WTC11 (cell line): ENCODE results near the gene PHLDB1. TPM values are rescaled to one million over a fixed set of nuclear protein-coding genes. Genes with fewer than 3 reads are reported as not detected.

Experiments used
- ATAC-seq: fragments of 200-7000 bp; cut with Tn5 transposase; 2 replicates; pipeline ENCODE4 v1.10.0; 2021; ENCODE audit warnings: mild to moderate bottlenecking, moderate library complexity
- CTCF ChIA-PET: fragments of 300-600 bp; sonication (Branson Sonifier 250); formaldehyde crosslinking; loops from one replicate; lab custom pipeline; 2021; ENCODE audit warnings: antibody characterized with exemption; lab: Charles Lee
- POLR2A ChIA-PET: fragments of 350-600 bp; sonication (Branson Sonifier 250); formaldehyde crosslinking; loops from one replicate; lab custom pipeline; 2021; ENCODE audit warnings: antibody characterized with exemption; lab: Charles Lee
- DNase-seq: peaks from one replicate; pipeline ENCODE4 v3.0.0; 2021; ENCODE audit warnings: low spot score
- H3K27ac Mint-ChIP-seq: 2 replicates; pipeline ENCODE4 v1.8.0; 2021; ENCODE audit warnings: mixed read lengths
- H3K27me3 Mint-ChIP-seq: 2 replicates; pipeline ENCODE4 v1.8.0; 2021; ENCODE audit warnings: low read depth, mild to moderate bottlenecking, moderate library complexity, mixed read lengths
- H3K36me3 Mint-ChIP-seq: 2 replicates; pipeline ENCODE4 v1.8.0; 2021; ENCODE audit warnings: mixed read lengths
- H3K4me1 Mint-ChIP-seq: 2 replicates; pipeline ENCODE4 v1.8.0; 2022; ENCODE audit warnings: mixed read lengths
- H3K4me3 Mint-ChIP-seq: 2 replicates; pipeline ENCODE4 v1.8.0; 2021; ENCODE audit warnings: mild to moderate bottlenecking, moderate library complexity, mixed read lengths
- H3K9me3 Mint-ChIP-seq: 2 replicates; pipeline ENCODE4 v1.8.0; 2021; ENCODE audit warnings: mixed read lengths
- ATF3 ChIP-seq: sonication (generic); formaldehyde crosslinking; conservative IDR thresholded peaks from 2 replicates; pipeline ENCODE4 v1.8.1; 2022; ENCODE audit warnings: mild to moderate bottlenecking, missing genetic modification reagents
- ATF6 ChIP-seq: sonication (generic); formaldehyde crosslinking; IDR thresholded peaks from 2 replicates; pipeline ENCODE4 v1.8.1; 2023; ENCODE audit warnings: mild to moderate bottlenecking, missing genetic modification reagents
- CREB1 ChIP-seq: sonication (generic); formaldehyde crosslinking; IDR thresholded peaks from 2 replicates; pipeline ENCODE4 v1.8.0; 2023; ENCODE audit warnings: mild to moderate bottlenecking, missing genetic modification reagents
- ELF4 ChIP-seq: sonication (generic); formaldehyde crosslinking; IDR thresholded peaks from 2 replicates; pipeline ENCODE4 v1.8.1; 2022; ENCODE audit warnings: low read depth, mild to moderate bottlenecking, moderate library complexity, missing genetic modification reagents
- PRDM15 ChIP-seq: sonication (generic); formaldehyde crosslinking; IDR thresholded peaks from 2 replicates; pipeline ENCODE4 v1.8.0; 2022; ENCODE audit warnings: missing genetic modification reagents
- SMAD4 ChIP-seq: sonication (generic); formaldehyde crosslinking; IDR thresholded peaks from 2 replicates; pipeline ENCODE4 v1.8.0; 2022; ENCODE audit warnings: mild to moderate bottlenecking, missing genetic modification reagents
- USF2 ChIP-seq: sonication (generic); formaldehyde crosslinking; IDR thresholded peaks from 2 replicates; pipeline ENCODE4 v1.8.1; 2023; ENCODE audit warnings: mild to moderate bottlenecking, missing genetic modification reagents, moderate library complexity
- ZBTB43 ChIP-seq: sonication (generic); formaldehyde crosslinking; IDR thresholded peaks from 2 replicates; pipeline ENCODE4 v1.8.1; 2023; ENCODE audit warnings: mild to moderate bottlenecking, missing genetic modification reagents
- ZNF138 ChIP-seq: sonication (generic); formaldehyde crosslinking; conservative IDR thresholded peaks from 2 replicates; pipeline ENCODE4 v1.8.1; 2022; ENCODE audit warnings: mild to moderate bottlenecking, moderate library complexity, missing genetic modification reagents
- ZNF232 ChIP-seq: sonication (generic); formaldehyde crosslinking; IDR thresholded peaks from 2 replicates; pipeline ENCODE4 v1.8.0; 2022; ENCODE audit warnings: mild to moderate bottlenecking, missing genetic modification reagents
- total RNA-seq: library from RNA; stranded (reverse); gene quantifications from 3 replicates; pipeline ENCODE4 v1.2.3, GENCODE V29; 2021
- TF ChIP-seq, protein P1 (sequence below): sonication (generic); formaldehyde crosslinking; IDR thresholded peaks from 2 replicates; pipeline ENCODE4 v1.8.1; 2022; ENCODE audit warnings: low read depth, mild to moderate bottlenecking, moderate library complexity, missing genetic modification reagents, borderline replicate concordance
- TF ChIP-seq, protein P2 (sequence below): sonication (generic); formaldehyde crosslinking; IDR thresholded peaks from 2 replicates; pipeline ENCODE4 v1.8.1; 2022; ENCODE audit warnings: mild to moderate bottlenecking, missing genetic modification reagents, moderate library complexity, borderline replicate concordance
- TF ChIP-seq, protein P3 (sequence below): sonication (generic); formaldehyde crosslinking; IDR thresholded peaks from 2 replicates; pipeline ENCODE4 v1.8.0; 2023; ENCODE audit warnings: mild to moderate bottlenecking, missing genetic modification reagents

The PHLDB1 gene
- total RNA-seq, 1 experiment from 2014 or later, result 83.1 TPM

- no peak for TF ChIP-seq SMAD4 (CRISPR knock-in tag)
- no peak for TF ChIP-seq ZNF232
- TF ChIP-seq, protein P1, sequence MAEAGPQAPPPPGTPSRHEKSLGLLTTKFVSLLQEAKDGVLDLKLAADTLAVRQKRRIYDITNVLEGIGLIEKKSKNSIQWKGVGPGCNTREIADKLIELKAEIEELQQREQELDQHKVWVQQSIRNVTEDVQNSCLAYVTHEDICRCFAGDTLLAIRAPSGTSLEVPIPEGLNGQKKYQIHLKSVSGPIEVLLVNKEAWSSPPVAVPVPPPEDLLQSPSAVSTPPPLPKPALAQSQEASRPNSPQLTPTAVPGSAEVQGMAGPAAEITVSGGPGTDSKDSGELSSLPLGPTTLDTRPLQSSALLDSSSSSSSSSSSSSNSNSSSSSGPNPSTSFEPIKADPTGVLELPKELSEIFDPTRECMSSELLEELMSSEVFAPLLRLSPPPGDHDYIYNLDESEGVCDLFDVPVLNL (CRISPR knock-in tag), result no peak
- TF ChIP-seq ATF6 (CRISPR knock-in tag), result no peak
Observed at GRCh38 chr11:118705791-118706545, 98.6 kb downstream of the PHLDB1 start (continued).

GRCh38 chr11:118706546-118706825 lies 99.1 kb downstream of the PHLDB1 start:
- ChIA-PET POLR2A (no interaction called here), CTCF (interaction anchor here (2.5 kb wide), 1 partner anchor 16 kb away, joined by 20 read pairs; no protein-coding TSS in a partner anchor)

More at GRCh38 chr11:118706546-118706825, 99.1 kb downstream of the PHLDB1 start:
- TF ChIP-seq ZBTB43 (CRISPR knock-in tag) (no peak), ZNF138 (no peak), PRDM15 (CRISPR knock-in tag) (no peak), ATF3 (CRISPR knock-in tag) (no peak), USF2 (CRISPR knock-in tag) (no peak), CREB1 (CRISPR knock-in tag) (no peak), ELF4 (no peak)
- TF ChIP-seq, protein P2, sequence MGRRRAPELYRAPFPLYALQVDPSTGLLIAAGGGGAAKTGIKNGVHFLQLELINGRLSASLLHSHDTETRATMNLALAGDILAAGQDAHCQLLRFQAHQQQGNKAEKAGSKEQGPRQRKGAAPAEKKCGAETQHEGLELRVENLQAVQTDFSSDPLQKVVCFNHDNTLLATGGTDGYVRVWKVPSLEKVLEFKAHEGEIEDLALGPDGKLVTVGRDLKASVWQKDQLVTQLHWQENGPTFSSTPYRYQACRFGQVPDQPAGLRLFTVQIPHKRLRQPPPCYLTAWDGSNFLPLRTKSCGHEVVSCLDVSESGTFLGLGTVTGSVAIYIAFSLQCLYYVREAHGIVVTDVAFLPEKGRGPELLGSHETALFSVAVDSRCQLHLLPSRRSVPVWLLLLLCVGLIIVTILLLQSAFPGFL (CRISPR knock-in tag), result no peak
- TF ChIP-seq, protein P3, sequence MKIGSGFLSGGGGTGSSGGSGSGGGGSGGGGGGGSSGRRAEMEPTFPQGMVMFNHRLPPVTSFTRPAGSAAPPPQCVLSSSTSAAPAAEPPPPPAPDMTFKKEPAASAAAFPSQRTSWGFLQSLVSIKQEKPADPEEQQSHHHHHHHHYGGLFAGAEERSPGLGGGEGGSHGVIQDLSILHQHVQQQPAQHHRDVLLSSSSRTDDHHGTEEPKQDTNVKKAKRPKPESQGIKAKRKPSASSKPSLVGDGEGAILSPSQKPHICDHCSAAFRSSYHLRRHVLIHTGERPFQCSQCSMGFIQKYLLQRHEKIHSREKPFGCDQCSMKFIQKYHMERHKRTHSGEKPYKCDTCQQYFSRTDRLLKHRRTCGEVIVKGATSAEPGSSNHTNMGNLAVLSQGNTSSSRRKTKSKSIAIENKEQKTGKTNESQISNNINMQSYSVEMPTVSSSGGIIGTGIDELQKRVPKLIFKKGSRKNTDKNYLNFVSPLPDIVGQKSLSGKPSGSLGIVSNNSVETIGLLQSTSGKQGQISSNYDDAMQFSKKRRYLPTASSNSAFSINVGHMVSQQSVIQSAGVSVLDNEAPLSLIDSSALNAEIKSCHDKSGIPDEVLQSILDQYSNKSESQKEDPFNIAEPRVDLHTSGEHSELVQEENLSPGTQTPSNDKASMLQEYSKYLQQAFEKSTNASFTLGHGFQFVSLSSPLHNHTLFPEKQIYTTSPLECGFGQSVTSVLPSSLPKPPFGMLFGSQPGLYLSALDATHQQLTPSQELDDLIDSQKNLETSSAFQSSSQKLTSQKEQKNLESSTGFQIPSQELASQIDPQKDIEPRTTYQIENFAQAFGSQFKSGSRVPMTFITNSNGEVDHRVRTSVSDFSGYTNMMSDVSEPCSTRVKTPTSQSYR (CRISPR knock-in tag), result no peak
- Mint-ChIP-seq H3K27me3 (peaks cover 3% of the 10 kb centered on the region), H3K4me3 (no peak overlapping the region), H3K9me3 (peaks cover 12% of the 10 kb centered on the region), H3K27ac (no peak overlapping the region), H3K36me3 (peaks cover 36% of the 10 kb centered on the region), H3K4me1 (peaks cover 16% of the 10 kb centered on the region)
- no peak for DNase-seq
- no peak for ATAC-seq
